Measurements from ENCODE around the gene PYY.
A peak's percentile ranks its signal among the peaks of the same experiment; 100 is the strongest.
"Not testable (repeated sequence)": the region's sequence is repeated elsewhere in the genome, so short reads cannot be mapped to it uniquely, and the experiment has no call there.

PYY gene

DNA sequence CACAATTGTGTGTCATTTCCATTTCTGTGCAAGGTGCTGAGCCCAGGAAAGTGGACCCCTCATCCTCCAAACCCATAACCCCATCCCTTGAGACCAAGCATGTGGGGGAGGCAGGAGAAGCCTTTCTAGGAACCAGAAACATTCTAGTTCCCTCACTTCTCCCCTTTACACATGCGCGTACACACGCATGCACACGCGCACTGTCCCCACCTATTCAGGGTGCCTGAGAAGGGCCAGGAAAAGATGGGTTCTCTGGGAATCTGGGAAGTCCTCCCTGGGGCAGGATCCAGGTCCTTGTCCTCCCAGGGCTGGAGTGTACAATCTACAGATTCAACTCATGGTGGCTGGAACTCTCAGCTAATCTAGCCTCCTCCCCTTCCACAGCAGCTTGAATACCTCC, 13.9 kb downstream of the PYY start:
- H3K4me2 ChIP-seq (ENCODE audit: low read length) = no peak overlapping the region
- no peak overlapping the region for H3K4me3 ChIP-seq (ENCODE audit: low read length)
- no peaks in the 10 kb centered on the region for H3K9me3 ChIP-seq (replicated peaks; ENCODE audit: low read length)
- peaks cover 5% of the 10 kb centered on the region for H3K4me1 ChIP-seq (ENCODE audit: control insufficient read depth, insufficient read depth, low read length)
- H3K36me3 ChIP-seq (ENCODE audit: insufficient read depth, low read length) = no peaks in the 10 kb centered on the region
- peaks cover 25% of the 10 kb centered on the region for H3K27me3 ChIP-seq (ENCODE audit: control insufficient read depth, insufficient read depth, low read length)
- H3K9ac ChIP-seq (ENCODE audit: low read depth, low read length) = no peak overlapping the region

DNA sequence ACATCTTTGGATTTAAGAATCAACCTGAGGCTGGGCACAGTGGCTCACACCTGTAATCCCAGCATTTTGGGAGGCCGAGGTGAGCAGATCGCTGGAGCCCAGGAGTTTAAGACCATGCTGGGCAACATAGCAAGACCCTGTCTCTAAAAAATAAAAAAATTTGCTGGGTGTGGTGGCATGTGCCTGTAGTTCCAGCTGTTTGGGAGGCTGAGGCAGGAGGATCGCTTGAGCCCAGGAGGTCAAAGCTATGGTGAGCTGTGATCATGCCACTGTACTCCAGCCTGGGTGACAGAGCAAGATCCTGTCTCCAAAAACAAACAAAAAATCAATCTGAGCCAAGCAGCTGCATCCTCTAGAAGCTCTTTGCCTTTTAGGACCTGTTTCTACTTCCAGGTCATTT, 14.3 kb downstream of the PYY start:
- not testable (repeated sequence) for H3K4me3 ChIP-seq (ENCODE audit: low read length); H3K4me1 ChIP-seq (ENCODE audit: control insufficient read depth, insufficient read depth, low read length); H3K9ac ChIP-seq (ENCODE audit: low read depth, low read length); H3K4me2 ChIP-seq (ENCODE audit: low read length); H3K36me3 ChIP-seq (ENCODE audit: insufficient read depth, low read length); H3K9me3 ChIP-seq (replicated peaks; ENCODE audit: low read length)
- peaks cover 25% of the 10 kb centered on the region for H3K27me3 ChIP-seq (ENCODE audit: control insufficient read depth, insufficient read depth, low read length)

GRCh38 chr17:43938838-43939182, 14.9 kb downstream of the PYY start:
- H3K9ac ChIP-seq (ENCODE audit: low read depth, low read length) = no peak overlapping the region
- H3K27me3 ChIP-seq (ENCODE audit: control insufficient read depth, insufficient read depth, low read length) = peaks cover 32% of the 10 kb centered on the region
- no peak overlapping the region for H3K4me3 ChIP-seq (ENCODE audit: low read length)
- H3K9me3 ChIP-seq (replicated peaks; ENCODE audit: low read length) = no peaks in the 10 kb centered on the region
- no peaks in the 10 kb centered on the region for H3K36me3 ChIP-seq (ENCODE audit: insufficient read depth, low read length)
- H3K4me2 ChIP-seq (ENCODE audit: low read length) = no peak overlapping the region
- peaks cover 5% of the 10 kb centered on the region for H3K4me1 ChIP-seq (ENCODE audit: control insufficient read depth, insufficient read depth, low read length)

DNA sequence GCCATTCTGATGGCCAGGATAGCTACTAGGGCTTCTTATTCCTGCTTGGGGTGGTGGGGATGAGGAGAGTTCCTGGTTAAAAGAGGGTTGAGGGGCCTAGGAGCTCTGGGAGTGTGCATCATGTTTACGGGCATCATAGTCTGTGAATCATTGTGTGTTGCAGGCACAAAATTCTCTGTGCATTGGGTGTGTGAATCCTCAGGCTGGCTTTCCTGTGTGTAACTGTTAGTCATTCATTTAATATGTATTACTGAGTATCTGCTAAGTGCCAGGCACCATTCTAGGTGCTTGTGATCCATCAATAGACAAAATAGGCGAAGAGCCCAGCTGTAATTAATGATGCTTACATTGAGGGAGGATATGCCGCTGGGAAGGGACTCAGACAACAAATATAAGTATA, 17.3 kb downstream of the PYY start:
- peaks cover 49% of the 10 kb centered on the region for H3K27me3 ChIP-seq (ENCODE audit: control insufficient read depth, insufficient read depth, low read length)
- H3K36me3 ChIP-seq (ENCODE audit: insufficient read depth, low read length) = no peaks in the 10 kb centered on the region
- H3K4me2 ChIP-seq (ENCODE audit: low read length) = no peak overlapping the region
- no peaks in the 10 kb centered on the region for H3K9me3 ChIP-seq (replicated peaks; ENCODE audit: low read length)
- no peak overlapping the region for H3K4me3 ChIP-seq (ENCODE audit: low read length)
- peaks cover 5% of the 10 kb centered on the region for H3K4me1 ChIP-seq (ENCODE audit: control insufficient read depth, insufficient read depth, low read length)
- no peak overlapping the region for H3K9ac ChIP-seq (ENCODE audit: low read depth, low read length)

DNA sequence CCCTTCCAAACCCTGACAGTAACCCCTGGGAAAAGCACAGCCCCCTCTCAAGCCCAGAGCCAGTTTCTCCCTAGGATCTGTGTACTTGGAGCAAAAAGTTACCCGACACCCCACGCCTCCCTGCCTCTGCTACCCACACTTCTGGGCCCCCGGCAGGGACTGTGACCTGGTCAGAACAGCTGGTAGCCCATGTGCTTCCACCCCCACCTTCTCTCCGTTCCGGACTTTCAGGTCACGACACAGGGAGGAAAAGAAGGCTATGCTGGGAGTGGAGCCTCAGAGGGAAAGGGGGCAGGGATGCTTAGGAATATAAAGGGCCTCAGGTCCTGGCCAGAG, 17.8 kb downstream of the PYY start:
- H3K27me3 ChIP-seq (ENCODE audit: control insufficient read depth, insufficient read depth, low read length) = peaks cover 54% of the 10 kb centered on the region
- H3K9ac ChIP-seq (ENCODE audit: low read depth, low read length) = no peak overlapping the region

DNA sequence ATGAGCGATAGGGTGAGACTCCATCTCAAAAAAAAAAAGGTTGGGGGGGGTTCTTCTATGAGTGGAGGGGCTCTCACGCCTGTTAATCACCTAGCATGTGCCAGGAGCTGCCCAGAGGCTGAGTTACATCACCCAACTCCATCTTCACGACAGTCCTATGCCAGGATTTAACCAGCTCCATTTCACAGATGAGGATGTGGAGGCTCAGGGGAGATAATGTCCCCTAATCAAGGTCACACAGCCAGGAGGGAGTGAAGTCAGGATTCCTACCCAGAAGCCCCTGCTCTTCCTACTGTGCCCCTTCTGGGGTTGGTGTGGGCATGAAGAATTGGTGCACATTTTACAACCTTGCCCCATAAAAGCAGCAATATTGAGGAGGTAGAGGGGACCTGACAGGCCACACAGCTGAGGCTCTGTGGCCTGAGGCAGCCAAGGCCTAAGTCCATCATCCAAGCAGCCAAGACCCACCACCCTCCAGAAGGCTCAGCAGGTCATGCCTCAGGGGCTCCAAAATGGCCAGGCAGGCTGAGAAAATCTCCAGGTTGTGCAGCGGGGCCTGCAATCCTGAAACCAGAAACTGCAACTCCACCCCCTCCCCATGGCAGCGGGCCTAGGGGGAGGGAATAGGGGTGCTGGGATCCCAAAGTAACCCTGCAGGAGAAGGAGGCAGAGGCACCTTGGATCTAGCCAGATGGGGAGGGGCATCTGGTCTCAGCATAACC, 18.4 kb downstream of the PYY start:
- Histone ChIP-seq H3K4me1 (ENCODE audit: control insufficient read depth, insufficient read depth, low read length) (peaks cover 5% of the 10 kb centered on the region), H3K27me3 (ENCODE audit: control insufficient read depth, insufficient read depth, low read length) (peaks cover 53% of the 10 kb centered on the region), H3K9ac (ENCODE audit: low read depth, low read length) (no peak overlapping the region), H3K9me3 (replicated peaks; ENCODE audit: low read length) (no peaks in the 10 kb centered on the region), H3K4me2 (ENCODE audit: low read length) (no peak overlapping the region), H3K4me3 (ENCODE audit: low read length) (no peak overlapping the region), H3K36me3 (ENCODE audit: insufficient read depth, low read length) (no peaks in the 10 kb centered on the region)

More for the DNA sequence above, 17.8 kb downstream of the PYY start:
- H3K36me3 ChIP-seq (ENCODE audit: insufficient read depth, low read length) = no peaks in the 10 kb centered on the region
- H3K4me3 ChIP-seq (ENCODE audit: low read length) = no peak overlapping the region
- H3K4me2 ChIP-seq (ENCODE audit: low read length) = no peak overlapping the region
- no peaks in the 10 kb centered on the region for H3K9me3 ChIP-seq (replicated peaks; ENCODE audit: low read length)
- H3K4me1 ChIP-seq (ENCODE audit: control insufficient read depth, insufficient read depth, low read length) = peaks cover 5% of the 10 kb centered on the region

DNA sequence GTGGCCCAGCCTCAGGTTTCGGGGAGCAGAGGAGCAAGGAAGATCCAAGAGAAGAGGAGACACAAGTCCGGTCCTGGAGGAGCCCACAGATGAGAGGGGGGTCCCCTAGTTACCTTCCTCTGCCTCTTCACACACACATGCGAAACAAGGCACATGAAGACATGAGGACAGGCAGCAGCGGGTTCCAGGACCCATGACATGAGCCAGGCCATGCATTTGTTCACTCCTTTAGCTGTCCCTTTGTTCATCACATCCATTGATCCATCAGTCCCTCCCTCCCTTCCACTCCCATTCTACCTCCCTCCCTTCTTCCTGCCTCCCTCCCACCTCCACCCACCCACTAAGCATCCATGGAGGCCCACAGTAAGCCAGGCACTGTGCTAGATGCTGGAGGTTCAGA, 20.8 kb downstream of the PYY start:
- H3K4me3 ChIP-seq (ENCODE audit: low read length) = no peak overlapping the region

GRCh38 chr17:43932357-43932756, 21.4 kb downstream of the PYY start:
- peaks cover 52% of the 10 kb centered on the region for H3K27me3 ChIP-seq (ENCODE audit: control insufficient read depth, insufficient read depth, low read length)
- H3K4me2 ChIP-seq (ENCODE audit: low read length) = no peak overlapping the region
- H3K9ac ChIP-seq (ENCODE audit: low read depth, low read length) = no peak overlapping the region
- H3K9me3 ChIP-seq (replicated peaks; ENCODE audit: low read length) = no peaks in the 10 kb centered on the region
- no peaks in the 10 kb centered on the region for H3K36me3 ChIP-seq (ENCODE audit: insufficient read depth, low read length)
- no peak overlapping the region for H3K4me3 ChIP-seq (ENCODE audit: low read length)
- no peaks in the 10 kb centered on the region for H3K4me1 ChIP-seq (ENCODE audit: control insufficient read depth, insufficient read depth, low read length)

More for the DNA sequence above, 20.8 kb downstream of the PYY start:
- Histone ChIP-seq H3K36me3 (ENCODE audit: insufficient read depth, low read length) (no peaks in the 10 kb centered on the region), H3K9ac (ENCODE audit: low read depth, low read length) (no peak overlapping the region), H3K27me3 (ENCODE audit: control insufficient read depth, insufficient read depth, low read length) (peaks cover 49% of the 10 kb centered on the region), H3K9me3 (replicated peaks; ENCODE audit: low read length) (no peaks in the 10 kb centered on the region), H3K4me2 (ENCODE audit: low read length) (no peak overlapping the region), H3K4me1 (ENCODE audit: control insufficient read depth, insufficient read depth, low read length) (peaks cover 3% of the 10 kb centered on the region)

DNA sequence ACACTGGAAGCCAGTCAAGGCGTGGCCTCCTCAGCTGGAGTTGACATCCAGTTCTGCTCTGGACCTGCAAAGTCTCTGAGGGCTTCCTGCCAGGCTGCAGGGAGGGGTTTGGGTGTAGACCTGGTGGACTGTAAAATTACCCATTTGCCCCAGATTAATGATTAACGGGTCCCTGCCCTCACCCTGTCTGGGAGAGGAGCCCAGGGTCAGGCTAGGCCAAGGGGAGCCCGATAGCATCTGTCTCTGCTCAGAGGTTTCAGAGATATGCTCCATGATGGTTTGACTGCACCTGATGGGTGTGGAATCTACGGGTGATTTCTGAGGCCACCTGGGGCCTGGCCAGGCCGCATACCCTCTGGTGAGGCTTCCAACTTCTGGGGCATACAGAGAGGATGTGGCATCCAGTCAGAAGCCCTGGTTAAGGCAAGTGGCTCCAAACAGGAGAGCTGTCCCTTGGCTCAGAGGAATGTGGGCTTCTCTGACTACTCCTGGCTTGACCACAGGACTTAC, 22.6 kb downstream of the PYY start:
- Histone ChIP-seq H3K4me2 (ENCODE audit: low read length) (no peak overlapping the region), H3K9me3 (replicated peaks; ENCODE audit: low read length) (no peaks in the 10 kb centered on the region), H3K36me3 (ENCODE audit: insufficient read depth, low read length) (no peaks in the 10 kb centered on the region), H3K4me1 (ENCODE audit: control insufficient read depth, insufficient read depth, low read length) (peaks cover 4% of the 10 kb centered on the region), H3K9ac (ENCODE audit: low read depth, low read length) (no peak overlapping the region), H3K27me3 (ENCODE audit: control insufficient read depth, insufficient read depth, low read length) (peaks cover 63% of the 10 kb centered on the region), H3K4me3 (ENCODE audit: low read length) (no peak overlapping the region)

- no peak overlapping the region for H3K9ac ChIP-seq (ENCODE audit: low read depth, low read length)
- peaks cover 79% of the 10 kb centered on the region for H3K27me3 ChIP-seq (ENCODE audit: control insufficient read depth, insufficient read depth, low read length)
- H3K4me2 ChIP-seq (ENCODE audit: low read length) = no peak overlapping the region
- no peaks in the 10 kb centered on the region for H3K9me3 ChIP-seq (replicated peaks; ENCODE audit: low read length)
- no peak overlapping the region for H3K4me3 ChIP-seq (ENCODE audit: low read length)
- no peaks in the 10 kb centered on the region for H3K36me3 ChIP-seq (ENCODE audit: insufficient read depth, low read length)
- H3K4me1 ChIP-seq (ENCODE audit: control insufficient read depth, insufficient read depth, low read length) = peaks cover 4% of the 10 kb centered on the region
Measured at GRCh38 chr17:43928609-43929008, 25.1 kb downstream of the PYY start.

- not testable (repeated sequence) for H3K9me3 ChIP-seq (replicated peaks; ENCODE audit: low read length); H3K9ac ChIP-seq (ENCODE audit: low read depth, low read length); H3K36me3 ChIP-seq (ENCODE audit: insufficient read depth, low read length); H3K4me3 ChIP-seq (ENCODE audit: low read length); H3K4me1 ChIP-seq (ENCODE audit: control insufficient read depth, insufficient read depth, low read length)
- peak overlapping the region; percentile 49 for H3K4me2 ChIP-seq (ENCODE audit: low read length)
- peaks cover 79% of the 10 kb centered on the region for H3K27me3 ChIP-seq (ENCODE audit: control insufficient read depth, insufficient read depth, low read length)
Measured at GRCh38 chr17:43927929-43928328, 25.8 kb downstream of the PYY start.

GRCh38 chr17:43927060-43927864, 26.5 kb downstream of the PYY start:
- Histone ChIP-seq H3K36me3 (ENCODE audit: insufficient read depth, low read length) (no peaks in the 10 kb centered on the region), H3K9me3 (replicated peaks; ENCODE audit: low read length) (no peaks in the 10 kb centered on the region), H3K4me3 (ENCODE audit: low read length) (no peak overlapping the region), H3K4me2 (ENCODE audit: low read length) (peak overlapping the region; percentile 71), H3K27me3 (ENCODE audit: control insufficient read depth, insufficient read depth, low read length) (peaks cover 78% of the 10 kb centered on the region), H3K4me1 (ENCODE audit: control insufficient read depth, insufficient read depth, low read length) (peaks cover 4% of the 10 kb centered on the region), H3K9ac (ENCODE audit: low read depth, low read length) (no peak overlapping the region)
